Endodermal cell (in vitro differentiated cells): ENCODE results near the gene HERC3. TPM values are rescaled to one million over a fixed set of nuclear protein-coding genes. Genes with fewer than 3 reads are reported as not detected.

Experiments
- DNase-seq: peaks from one replicate; pipeline ENCODE4 v3.0.0-alpha.2; 2017
- H3K27ac ChIP-seq: 2 replicates; pipeline ENCODE4 v1.5.1; 2013; ENCODE audit warnings: mild to moderate bottlenecking, low read depth, low read length, moderate library complexity
- H3K27me3 ChIP-seq: 2 replicates; pipeline ENCODE4 v1.6.1; 2013; ENCODE audit warnings: mild to moderate bottlenecking, low read length, moderate library complexity; ENCODE audit not compliant: insufficient read depth, control insufficient read depth, poor library complexity, severe bottlenecking
- H3K36me3 ChIP-seq: 2 replicates; pipeline ENCODE4 v1.7.0; 2013; ENCODE audit warnings: mild to moderate bottlenecking, low read length, moderate library complexity; ENCODE audit not compliant: control insufficient read depth, insufficient read depth
- H3K4me1 ChIP-seq: one replicate; pipeline ENCODE4 v1.7.0; 2013; ENCODE audit warnings: low read length; ENCODE audit not compliant: control insufficient read depth, insufficient read depth
- H3K4me3 ChIP-seq: 2 replicates; pipeline ENCODE4 v1.5.1; 2013; ENCODE audit warnings: mild to moderate bottlenecking, low read length, moderate library complexity
- H3K9ac ChIP-seq: 2 replicates; pipeline ENCODE4 v1.6.1; 2013; ENCODE audit warnings: mild to moderate bottlenecking, low read length, moderate library complexity; ENCODE audit not compliant: poor library complexity, severe bottlenecking; ENCODE audit errors: extremely low read depth
- H3K9me3 ChIP-seq: 2 replicates; pipeline ENCODE4 v1.6.1; 2013; ENCODE audit warnings: mild to moderate bottlenecking, low read length, moderate library complexity; ENCODE audit not compliant: control insufficient read depth
- H3K27ac Mint-ChIP-seq: 2 replicates; pipeline ENCODE4 v1.8.0; 2020; ENCODE audit warnings: mixed read lengths
- H3K27me3 Mint-ChIP-seq: 2 replicates; pipeline ENCODE4 v1.8.0; 2021; ENCODE audit warnings: mild to moderate bottlenecking, mixed read lengths; ENCODE audit not compliant: insufficient read depth
- H3K36me3 Mint-ChIP-seq: 2 replicates; pipeline ENCODE4 v1.8.0; 2020; ENCODE audit warnings: low read depth, mixed read lengths
- H3K4me1 Mint-ChIP-seq: 2 replicates; pipeline ENCODE4 v1.8.0; 2020; ENCODE audit warnings: mixed read lengths
- H3K4me3 Mint-ChIP-seq: 2 replicates; pipeline ENCODE4 v1.8.0; 2020; ENCODE audit warnings: mild to moderate bottlenecking, moderate library complexity, mixed read lengths
- H3K9me3 Mint-ChIP-seq: 2 replicates; pipeline ENCODE4 v1.8.0; 2020; ENCODE audit warnings: mild to moderate bottlenecking, mixed read lengths
- WGBS, 2 experiments: methylation state at CpG; one replicate each; pipeline versions ENCODE4 v1.1.5 to v1.1.7; 2013; ENCODE audit warnings: missing lambda C conversion rate in 2 of 2, mixed read lengths in 1 of 2; ENCODE audit not compliant: insufficient coverage in 1 of 2, insufficient read length in 1 of 2; 5-methylcytosine and 5-hydroxymethylcytosine counted together
- total RNA-seq, 2 donors: library from RNA; stranded (reverse); fragmentation: NEBNext Ultra II Directional in 1 of 2; extraction: Animal tissue kit (Norgen Biotek cat#: 25700) in 1 of 2; gene quantifications; 2 replicates in 1 of 2; 3 replicates in 1 of 2; pipeline ENCODE4 v1.2.1, GENCODE V29; 2021
- TF ChIP-seq, protein P1 (sequence below): fragments of 200-600 bp; sonication (generic); conservative IDR thresholded peaks from 2 replicates; pipeline ENCODE4 v1.5.0; 2021; ENCODE audit warnings: antibody characterized with exemption, mild to moderate bottlenecking

Gene HERC3
- total RNA-seq, 2 donors from 2014 or later: 4.4 to 5.9 TPM

GRCh38 chr4:88599714-88600113, 7.4 kb downstream of the HERC3 start:
- 86 to 96% methylated on average over 1 of the region's 1 CpG for WGBS, 2 experiments
- no peak for DNase-seq
- H3K27me3 Mint-ChIP-seq: peaks cover 24% of the 10 kb centered on the region
- H3K27ac Mint-ChIP-seq: no peak overlapping the region
- no peak overlapping the region for H3K4me3 ChIP-seq
- peaks cover 44% of the 10 kb centered on the region for H3K4me1 Mint-ChIP-seq
- H3K27ac ChIP-seq: no peak overlapping the region
- H3K36me3 Mint-ChIP-seq: peaks cover 5% of the 10 kb centered on the region
- H3K27me3 ChIP-seq: peaks cover 41% of the 10 kb centered on the region
- H3K9me3 Mint-ChIP-seq: peaks cover under 1% of the 10 kb centered on the region
- no peak overlapping the region for H3K9ac ChIP-seq
- H3K4me1 ChIP-seq: peaks cover 11% of the 10 kb centered on the region
- H3K4me3 Mint-ChIP-seq: no peak overlapping the region
- H3K9me3 ChIP-seq: no peaks in the 10 kb centered on the region
- TF ChIP-seq, protein P1, sequence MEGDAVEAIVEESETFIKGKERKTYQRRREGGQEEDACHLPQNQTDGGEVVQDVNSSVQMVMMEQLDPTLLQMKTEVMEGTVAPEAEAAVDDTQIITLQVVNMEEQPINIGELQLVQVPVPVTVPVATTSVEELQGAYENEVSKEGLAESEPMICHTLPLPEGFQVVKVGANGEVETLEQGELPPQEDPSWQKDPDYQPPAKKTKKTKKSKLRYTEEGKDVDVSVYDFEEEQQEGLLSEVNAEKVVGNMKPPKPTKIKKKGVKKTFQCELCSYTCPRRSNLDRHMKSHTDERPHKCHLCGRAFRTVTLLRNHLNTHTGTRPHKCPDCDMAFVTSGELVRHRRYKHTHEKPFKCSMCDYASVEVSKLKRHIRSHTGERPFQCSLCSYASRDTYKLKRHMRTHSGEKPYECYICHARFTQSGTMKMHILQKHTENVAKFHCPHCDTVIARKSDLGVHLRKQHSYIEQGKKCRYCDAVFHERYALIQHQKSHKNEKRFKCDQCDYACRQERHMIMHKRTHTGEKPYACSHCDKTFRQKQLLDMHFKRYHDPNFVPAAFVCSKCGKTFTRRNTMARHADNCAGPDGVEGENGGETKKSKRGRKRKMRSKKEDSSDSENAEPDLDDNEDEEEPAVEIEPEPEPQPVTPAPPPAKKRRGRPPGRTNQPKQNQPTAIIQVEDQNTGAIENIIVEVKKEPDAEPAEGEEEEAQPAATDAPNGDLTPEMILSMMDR: no peak
- no peaks in the 10 kb centered on the region for H3K36me3 ChIP-seq

- Mint-ChIP-seq H3K27me3 (peaks cover 21% of the 10 kb centered on the region), H3K27ac (no peak overlapping the region), H3K36me3 (peaks cover 5% of the 10 kb centered on the region), H3K4me3 (no peak overlapping the region), H3K4me1 (peaks cover 44% of the 10 kb centered on the region), H3K9me3 (peaks cover 2% of the 10 kb centered on the region)
- H3K9me3 ChIP-seq: no peaks in the 10 kb centered on the region
- H3K9ac ChIP-seq: no peak overlapping the region
- H3K27me3 ChIP-seq: peaks cover 35% of the 10 kb centered on the region
- peaks cover 11% of the 10 kb centered on the region for H3K4me1 ChIP-seq
- H3K36me3 ChIP-seq: no peaks in the 10 kb centered on the region
- H3K4me3 ChIP-seq: no peak overlapping the region
- TF ChIP-seq, protein P1: no peak
- WGBS, 2 experiments: 80 to 100% methylated on average over 1 of the region's 2 CpGs
- DNase-seq: no peak
- no peak overlapping the region for H3K27ac ChIP-seq
Observed at GRCh38 chr4:88600176-88600838, 8.0 kb downstream of the HERC3 start.

GRCh38 chr4:88604978-88605678, 12.8 kb downstream of the HERC3 start:
- H3K9me3 ChIP-seq: no peaks in the 10 kb centered on the region
- no peak overlapping the region for H3K27ac ChIP-seq
- H3K9me3 Mint-ChIP-seq: peaks cover 9% of the 10 kb centered on the region
- H3K36me3 ChIP-seq: no peaks in the 10 kb centered on the region
- TF ChIP-seq, protein P1: no peak
- H3K27me3 ChIP-seq: peaks cover 7% of the 10 kb centered on the region
- H3K36me3 Mint-ChIP-seq: peaks cover 18% of the 10 kb centered on the region
- no peak overlapping the region for H3K27ac Mint-ChIP-seq
- no peak overlapping the region for H3K4me3 ChIP-seq
- no peak overlapping the region for H3K4me3 Mint-ChIP-seq
- peaks cover 3% of the 10 kb centered on the region for H3K27me3 Mint-ChIP-seq
- 88 to 93% methylated on average over 1 of the region's 1 CpG for WGBS, 2 experiments
- H3K4me1 ChIP-seq: no peaks in the 10 kb centered on the region
- no peak for DNase-seq
- H3K9ac ChIP-seq: no peak overlapping the region
- H3K4me1 Mint-ChIP-seq: peaks cover 11% of the 10 kb centered on the region
